ENCODE measurements around the gene TNRC6A.
"Not testable (repeated sequence)": the region's sequence is repeated elsewhere in the genome, so short reads cannot be mapped to it uniquely, and the experiment has no call there.

The TNRC6A gene

GRCh38 chr16:24729243-24729950, at the start of gene TNRC6A:
Gene TNRC6A (plus strand): TSS chr16:24729651. CDS start chr16:24729842, 191 bp downstream.
- peak; percentile 66 to 85 for DNase-seq

GRCh38 chr16:24681793-24682192, 47.7 kb upstream of the TNRC6A start:
- no peak for DNase-seq

GRCh38 chr16:24683250-24683649, 46.2 kb upstream of the TNRC6A start:
- no peak for DNase-seq

GRCh38 chr16:24683847-24684493, 45.5 kb upstream of the TNRC6A start:
- no peak for DNase-seq

GRCh38 chr16:24685539-24686432, 43.7 kb upstream of the TNRC6A start:
- DNase-seq: no peak

- no peak for DNase-seq
Observed at GRCh38 chr16:24686678-24687077, 42.8 kb upstream of the TNRC6A start.

GRCh38 chr16:24688359-24688758, 41.1 kb upstream of the TNRC6A start:
- no peak for DNase-seq

GRCh38 chr16:24689128-24689527, 40.3 kb upstream of the TNRC6A start:
- DNase-seq: peak in 1 of 2 experiments; percentile 41

GRCh38 chr16:24692854-24693253, 36.6 kb upstream of the TNRC6A start:
- DNase-seq: no peak

- no peak for DNase-seq
Observed at GRCh38 chr16:24694931-24695330, 34.5 kb upstream of the TNRC6A start.

GRCh38 chr16:24696699-24697098, 32.8 kb upstream of the TNRC6A start:
- no peak for DNase-seq

GRCh38 chr16:24698308-24698707, 31.1 kb upstream of the TNRC6A start:
- DNase-seq: no peak

- no peak for DNase-seq
Observed at GRCh38 chr16:24699151-24699723, 30.2 kb upstream of the TNRC6A start.

GRCh38 chr16:24700549-24701392, 28.7 kb upstream of the TNRC6A start:
- peak; percentile 58 to 89 for DNase-seq

- peak in 1 of 2 experiments; percentile 28 for DNase-seq
Observed at GRCh38 chr16:24701521-24701951, 27.9 kb upstream of the TNRC6A start.

- not testable (repeated sequence) for DNase-seq
Observed at GRCh38 chr16:24707760-24708159, 21.7 kb upstream of the TNRC6A start.

GRCh38 chr16:24713379-24713778, 16.1 kb upstream of the TNRC6A start:
- DNase-seq: no peak

- DNase-seq: no peak
Observed at GRCh38 chr16:24717411-24717810, 12.0 kb upstream of the TNRC6A start.

- DNase-seq: no peak
Observed at GRCh38 chr16:24718967-24719521, 10.4 kb upstream of the TNRC6A start.

- DNase-seq: no peak
Observed at GRCh38 chr16:24721830-24722238, 7.6 kb upstream of the TNRC6A start.

- DNase-seq: no peak
Observed at GRCh38 chr16:24723663-24724062, 5.8 kb upstream of the TNRC6A start.

- no peak for DNase-seq
Observed at GRCh38 chr16:24728011-24728410, 1.4 kb upstream of the TNRC6A start.

Data from NCI-H446 (cell line).